B cell (primary cell): ENCODE results near the gene ZC3H18. TPM values are rescaled to one million over a fixed set of nuclear protein-coding genes. Genes with fewer than 3 reads are reported as not detected.

ENCODE experiments used
- ATAC-seq: fragments of 200-7000 bp; cut with Tn5 transposase; one replicate; pipeline ENCODE4 v1.10.0; 2021; ENCODE audit warnings: low read depth, mild to moderate bottlenecking, moderate number of reproducible peaks, moderate library complexity
- CTCF ChIA-PET: fragments of 350-600 bp; sonication (Branson Sonifier 250); formaldehyde crosslinking; loops from one replicate; lab custom pipeline; 2021; ENCODE audit warnings: antibody characterized with exemption, inconsistent platforms; lab: Charles Lee
- POLR2A ChIA-PET: fragments of 350-600 bp; sonication (Branson Sonifier 250); formaldehyde crosslinking; loops from one replicate; lab custom pipeline; 2021; ENCODE audit warnings: antibody characterized with exemption; lab: Charles Lee
- DNase-seq: peaks from one replicate; pipeline ENCODE4 v3.0.0; 2013
- H2AFZ ChIP-seq: 2 replicates; pipeline ENCODE4 v1.6.1; 2012; ENCODE audit warnings: mild to moderate bottlenecking, low read depth, low read length; ENCODE audit not compliant: insufficient read depth, poor library complexity, severe bottlenecking
- H3K27ac ChIP-seq, 2 donors: 1 replicate in 1 of 2; 2 replicates in 1 of 2; pipeline ENCODE4 v1.5.1; 2012 to 2013; ENCODE audit warnings: low read length in 2 of 2, mild to moderate bottlenecking in 2 of 2, moderate library complexity in 1 of 2
- H3K27me3 ChIP-seq, 4 experiments: fragments of 200-600 bp in 1 of 4; sonication (generic) in 1 of 4; replicated peaks in 1 of 4; 1 replicate in 2 of 4; 2 replicates in 2 of 4; pipeline versions ENCODE4 v1.6.1 to v1.7.0; 2013 to 2016; ENCODE audit warnings: low read length in 3 of 4, mild to moderate bottlenecking in 2 of 4, mixed read lengths in 1 of 4, moderate library complexity in 1 of 4; ENCODE audit not compliant: insufficient read depth in 4 of 4, control insufficient read depth in 3 of 4; ENCODE audit errors: control extremely low read depth in 1 of 4
- H3K36me3 ChIP-seq, 2 experiments: replicated peaks in 1 of 2; 1 replicate in 1 of 2; 2 replicates in 1 of 2; pipeline versions ENCODE4 v1.6.1 to v1.7.1; 2013; ENCODE audit warnings: low read length in 1 of 2; ENCODE audit not compliant: insufficient read depth in 2 of 2, control insufficient read depth in 1 of 2; ENCODE audit errors: control extremely low read depth in 1 of 2, extremely low read depth in 1 of 2
- H3K4me1 ChIP-seq, 2 donors: fragments of 200-600 bp in 1 of 2; sonication (generic) in 1 of 2; 1 replicate in 1 of 2; 2 replicates in 1 of 2; pipeline versions ENCODE4 v1.5.1 to v1.6.1; 2013 to 2017; ENCODE audit warnings: low read length in 2 of 2; ENCODE audit not compliant: control insufficient read depth in 2 of 2, insufficient read depth in 2 of 2
- H3K4me2 ChIP-seq: replicated peaks from 2 replicates; pipeline ENCODE3; 2012; ENCODE audit warnings: mild to moderate bottlenecking, low read depth, low read length; ENCODE audit not compliant: poor library complexity, severe bottlenecking
- H3K4me3 ChIP-seq, 5 experiments: fragments of 200-600 bp in 1 of 5; sonication (generic) in 1 of 5; 1 replicate in 3 of 5; 2 replicates in 2 of 5; pipeline versions ENCODE4 v1.5.1 to v1.7.0; 2011 to 2016; ENCODE audit warnings: low read length in 4 of 5, mild to moderate bottlenecking in 4 of 5, low read depth in 2 of 5, control low read depth in 1 of 5, moderate library complexity in 1 of 5; ENCODE audit not compliant: insufficient read depth in 1 of 5; ENCODE audit errors: control extremely low read depth in 1 of 5, extremely low read depth in 1 of 5
- H3K79me2 ChIP-seq: fragments of 200-600 bp; sonication (generic); one replicate; pipeline ENCODE4 v1.6.0; 2016; ENCODE audit warnings: low read length; ENCODE audit not compliant: control insufficient read depth, insufficient read depth
- H3K9ac ChIP-seq: fragments of 200-600 bp; sonication (generic); 2 replicates; pipeline ENCODE4 v1.6.1; 2017; ENCODE audit warnings: mild to moderate bottlenecking, low read length, moderate library complexity
- H3K9me3 ChIP-seq, 3 donors: one replicate each; pipeline versions ENCODE4 v1.6.1 to v1.7.1; 2013; ENCODE audit warnings: low read length in 2 of 3; ENCODE audit not compliant: control insufficient read depth in 2 of 3, insufficient read depth in 1 of 3; ENCODE audit errors: control extremely low read depth in 1 of 3
- H4K20me1 ChIP-seq: 2 replicates; pipeline ENCODE4 v1.6.0; 2012; ENCODE audit warnings: mild to moderate bottlenecking, low read length; ENCODE audit not compliant: insufficient read depth, control insufficient read depth, poor library complexity, severe bottlenecking
- H3K27ac Mint-ChIP-seq: one replicate; pipeline ENCODE4 v1.8.0; 2021; ENCODE audit warnings: mixed read lengths
- H3K27me3 Mint-ChIP-seq: one replicate; pipeline ENCODE4 v1.8.0; 2021; ENCODE audit warnings: mixed read lengths
- H3K4me1 Mint-ChIP-seq: one replicate; pipeline ENCODE4 v1.8.0; 2021; ENCODE audit warnings: mixed read lengths
- H3K4me3 Mint-ChIP-seq: one replicate; pipeline ENCODE4 v1.8.0; 2021; ENCODE audit warnings: mixed read lengths
- H3K9me3 Mint-ChIP-seq: one replicate; pipeline ENCODE4 v1.8.0; 2022; ENCODE audit warnings: mixed read lengths; ENCODE audit not compliant: insufficient read depth
- CTCF ChIP-seq: fragments of 200-600 bp; IDR thresholded peaks from one replicate; pipeline ENCODE4 v1.8.0; 2022; ENCODE audit warnings: antibody characterized with exemption, mild to moderate bottlenecking
- EZH2 ChIP-seq: IDR thresholded peaks from 2 replicates; pipeline ENCODE4 v1.6.1; 2012; ENCODE audit warnings: borderline replicate concordance, low read depth, mild to moderate bottlenecking, moderate library complexity, low read length; ENCODE audit not compliant: insufficient read depth, poor library complexity, severe bottlenecking
- WGBS: methylation state at CpG from one replicate; pipeline ENCODE4 v1.1.5; 2013; ENCODE audit warnings: missing lambda C conversion rate; ENCODE audit not compliant: insufficient coverage; 5-methylcytosine and 5-hydroxymethylcytosine counted together
- intact Hi-C: fragments of 100-400 bp; cut with micrococcal nuclease; formaldehyde crosslinking; loops from one replicate; pipeline ENCODE4 v1.10.0; 2022
- polyA plus RNA-seq: library from polyadenylated mRNA; depleted of rRNA; stranded (reverse); fragments of >200 nt; gene quantifications from 2 replicates; pipeline ENCODE4 v1.2.3, GENCODE V29; 2012
- total RNA-seq, 2 donors: library from RNA; stranded (reverse); fragments of 120-200 nt in 1 of 2; gene quantifications; 1 replicate in 1 of 2; 2 replicates in 1 of 2; pipeline versions ENCODE4 v1.2.3 to v1.2.4, GENCODE V29; 2013 to 2022

The ZC3H18 gene
- total and polyA plus RNA-seq, 2 donors (not counting 1 experiment from before 2014, with no cell fraction given), result 40.4 to 74.2 TPM

- Mint-ChIP-seq H3K4me1 (peaks cover 10% of the 10 kb centered on the region), H3K27me3 (peaks cover 6% of the 10 kb centered on the region), H3K4me3 (no peak overlapping the region), H3K9me3 (peaks cover 3% of the 10 kb centered on the region), H3K27ac (peak overlapping the region; percentile 26)
- Histone ChIP-seq H3K4me1 (peaks cover 8 to 11% of the 10 kb centered on the region in 2 donors), H3K27ac (no peak overlapping the region), H3K9ac (no peak overlapping the region), H3K79me2 (peaks cover 10% of the 10 kb centered on the region), H3K27me3 (peaks cover 0 to 38% (median 9%) of the 10 kb centered on the region in 4 experiments), H3K4me2 (no peak overlapping the region), H3K4me3 (no peak overlapping the region), H2AFZ (no peak overlapping the region), H4K20me1 (peaks cover 11% of the 10 kb centered on the region), H3K36me3 (peaks cover 0 to 2% of the 10 kb centered on the region in 2 experiments), H3K9me3 (peaks cover 2 to 26% (median 17%) of the 10 kb centered on the region in 3 donors)
- TF ChIP-seq CTCF (no peak), EZH2 (no peak)
- intact Hi-C loops, result no loop called here
- ATAC-seq, result no peak
- no peak for DNase-seq
- CTCF ChIA-PET, result interaction anchor here (0.5 to 0.6 kb wide), 2 partner anchors 324 to 667 kb away, joined by 3 to 5 read pairs; no protein-coding TSS in a partner anchor
- WGBS, result 72% methylated on average over 23 of the region's 23 CpGs
- POLR2A ChIA-PET, result no interaction called here
Observed at GRCh38 chr16:88538366-88539060, 31.7 kb upstream of the ZC3H18 start.

DNA sequence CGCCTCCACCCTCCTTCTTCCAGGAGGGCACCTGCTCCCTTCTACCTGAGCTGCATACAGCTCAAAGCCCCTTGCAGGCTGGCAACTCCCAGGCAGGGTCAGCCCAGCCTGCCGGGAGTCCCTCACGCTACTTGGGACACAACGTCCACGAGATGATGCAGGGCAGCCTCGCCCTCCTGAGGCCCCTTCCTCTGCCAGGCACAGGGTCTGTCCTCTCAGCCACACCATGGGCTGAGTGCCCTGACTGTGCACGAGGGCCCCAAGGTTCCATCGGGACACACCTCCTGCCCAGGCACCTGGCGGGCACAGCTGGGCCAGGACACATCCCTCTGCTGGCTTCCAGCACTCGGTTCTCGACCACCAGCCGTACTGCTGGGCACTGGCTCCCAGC lies 30.9 kb upstream of the ZC3H18 start:
- 72% methylated on average over 12 of the region's 12 CpGs for WGBS
- no peak for TF ChIP-seq EZH2
- TF ChIP-seq CTCF, result no peak
- Histone ChIP-seq H4K20me1 (peaks cover 11% of the 10 kb centered on the region), H2AFZ (no peak overlapping the region), H3K9me3 (peaks cover 2 to 33% (median 24%) of the 10 kb centered on the region in 3 donors), H3K4me2 (no peak overlapping the region), H3K27me3 (peaks cover 0 to 38% (median 9%) of the 10 kb centered on the region in 4 experiments), H3K4me3 (no peak overlapping the region), H3K36me3 (peaks cover 0 to 2% of the 10 kb centered on the region in 2 experiments), H3K4me1 (peaks cover 8 to 11% of the 10 kb centered on the region in 2 donors), H3K27ac (no peak overlapping the region), H3K79me2 (peaks cover 10% of the 10 kb centered on the region), H3K9ac (no peak overlapping the region)
- ChIA-PET CTCF (no interaction called here), POLR2A (no interaction called here)
- Mint-ChIP-seq H3K4me1 (peaks cover 10% of the 10 kb centered on the region), H3K27me3 (peaks cover 8% of the 10 kb centered on the region), H3K4me3 (no peak overlapping the region), H3K9me3 (peaks cover 6% of the 10 kb centered on the region), H3K27ac (no peak overlapping the region)
- DNase-seq (no peak), ATAC-seq (no peak)
- intact Hi-C loops, result no loop called here
